ENCODE results near the gene GPR161.

The GPR161 gene

DNA sequence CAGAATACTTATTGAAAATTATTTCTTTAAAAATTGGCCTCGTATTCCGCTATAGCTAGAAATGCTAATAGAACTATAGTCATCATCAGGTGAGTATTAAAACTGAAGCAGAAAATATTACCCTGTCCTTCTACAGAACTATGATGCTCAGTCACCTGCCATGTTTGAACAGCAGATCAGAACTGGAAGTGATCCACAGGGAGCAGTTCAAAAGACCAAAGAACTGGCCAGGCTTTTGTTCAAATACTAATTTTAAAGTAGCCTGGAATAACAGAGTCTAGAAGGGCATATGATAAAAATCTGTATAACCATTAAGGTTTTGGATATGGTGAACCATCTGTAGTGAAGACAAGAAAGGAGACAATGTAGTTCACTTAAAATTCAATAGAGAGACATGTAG is 94.4 kb downstream of the GPR161 start:
- no peak for DNase-seq (ENCODE audit: low spot score)
- Mint-ChIP-seq H3K27me3 (ENCODE audit: low read depth) (no peaks in the 10 kb centered on the region), H3K36me3 (ENCODE audit: low read depth) (peaks cover 13% of the 10 kb centered on the region), H3K4me1 (ENCODE audit: low read depth) (no peaks in the 10 kb centered on the region), H3K4me3 (no peak overlapping the region), H3K9me3 (no peaks in the 10 kb centered on the region), H3K27ac (no peak overlapping the region)

DNA sequence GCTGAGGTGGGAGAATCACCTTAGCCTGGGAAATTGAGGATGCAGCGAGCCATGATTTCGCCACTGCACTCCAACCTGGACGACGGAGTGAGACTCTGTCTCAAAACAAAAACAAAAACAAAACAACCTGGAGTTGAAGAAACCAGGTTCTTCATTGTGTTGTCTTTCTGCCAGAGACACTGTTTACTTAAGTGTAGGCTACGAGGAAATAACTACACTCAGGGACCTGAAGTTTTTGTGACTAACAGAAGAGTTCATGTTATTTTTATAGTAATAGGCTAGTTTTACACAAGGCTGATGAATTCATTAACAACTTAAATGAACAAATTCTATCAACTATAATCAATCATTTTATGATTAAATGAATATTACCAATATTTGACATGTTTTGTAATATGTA is 101.4 kb downstream of the GPR161 start:
- DNase-seq (ENCODE audit: low spot score) = no peak
- no peak overlapping the region for H3K27ac Mint-ChIP-seq
- H3K36me3 Mint-ChIP-seq (ENCODE audit: low read depth) = no peaks in the 10 kb centered on the region
- no peak overlapping the region for H3K4me3 Mint-ChIP-seq
- no peaks in the 10 kb centered on the region for H3K9me3 Mint-ChIP-seq
- no peaks in the 10 kb centered on the region for H3K27me3 Mint-ChIP-seq (ENCODE audit: low read depth)
- H3K4me1 Mint-ChIP-seq (ENCODE audit: low read depth) = no peaks in the 10 kb centered on the region

DNA sequence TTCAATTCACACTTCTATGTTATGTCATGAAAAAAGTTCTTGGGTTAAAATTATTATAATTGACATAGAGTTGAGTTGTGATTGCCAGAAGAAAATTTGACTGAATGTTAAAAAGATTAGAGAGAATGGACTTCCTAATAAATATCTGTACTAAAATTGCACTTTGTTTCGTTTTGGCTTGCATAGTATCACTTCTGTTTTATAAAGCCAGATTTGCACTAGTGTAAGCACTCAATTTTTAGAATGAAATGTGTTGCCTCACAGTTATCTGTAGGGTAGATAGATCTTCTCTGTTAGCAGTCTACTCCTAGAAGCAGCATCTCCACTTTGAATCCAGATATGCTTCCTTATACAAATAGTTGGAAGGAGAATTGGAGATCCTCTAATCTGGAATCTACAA is 104.7 kb downstream of the GPR161 start:
- Mint-ChIP-seq H3K4me3 (no peak overlapping the region), H3K9me3 (no peaks in the 10 kb centered on the region), H3K27ac (no peak overlapping the region), H3K36me3 (ENCODE audit: low read depth) (no peaks in the 10 kb centered on the region), H3K27me3 (ENCODE audit: low read depth) (no peaks in the 10 kb centered on the region), H3K4me1 (ENCODE audit: low read depth) (no peaks in the 10 kb centered on the region)
- DNase-seq (ENCODE audit: low spot score) = no peak

DNA sequence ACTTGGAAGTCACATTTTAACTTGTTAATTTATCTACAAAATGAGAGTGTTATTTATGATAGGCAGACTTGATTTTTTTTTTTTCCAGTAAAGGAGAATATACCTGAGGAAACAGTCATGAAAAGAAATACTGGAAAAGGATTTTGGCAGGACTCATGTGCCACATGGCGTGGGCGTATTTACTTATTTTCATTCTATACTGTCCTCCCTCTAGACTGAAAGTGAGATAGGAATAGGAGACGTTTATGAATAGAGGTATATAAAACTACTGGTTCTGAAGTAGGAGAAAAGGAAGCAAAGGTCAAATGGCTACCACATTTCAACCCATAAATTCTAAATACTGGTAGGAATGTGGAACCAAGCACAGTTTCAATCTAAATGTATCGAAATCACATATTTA is 105.1 kb downstream of the GPR161 start:
- no peaks in the 10 kb centered on the region for H3K36me3 Mint-ChIP-seq (ENCODE audit: low read depth)

DNA sequence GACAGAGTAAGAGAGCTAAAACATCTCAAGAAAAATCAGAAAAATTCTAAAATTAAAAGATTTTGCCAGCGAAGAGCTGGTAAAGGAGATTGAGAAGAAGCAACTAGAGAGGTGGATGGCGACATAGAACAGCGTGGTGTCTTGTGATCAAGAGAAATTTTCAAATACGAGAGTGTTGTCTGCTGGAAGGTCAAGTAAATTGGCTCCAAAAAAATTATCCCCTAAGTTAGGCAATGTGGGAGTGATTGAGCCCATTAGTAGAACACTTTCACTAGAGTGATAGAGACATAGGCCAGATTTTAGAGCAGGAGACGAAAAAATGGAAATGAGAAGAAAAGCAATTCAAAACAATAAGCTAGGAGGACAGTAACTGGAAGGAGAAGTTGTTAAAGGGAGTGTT is 105.5 kb downstream of the GPR161 start:
- H3K4me1 Mint-ChIP-seq (ENCODE audit: low read depth) = no peaks in the 10 kb centered on the region
- H3K27ac Mint-ChIP-seq = no peak overlapping the region
- H3K36me3 Mint-ChIP-seq (ENCODE audit: low read depth) = no peaks in the 10 kb centered on the region
- no peaks in the 10 kb centered on the region for H3K9me3 Mint-ChIP-seq
- H3K4me3 Mint-ChIP-seq = no peak overlapping the region
- DNase-seq (ENCODE audit: low spot score) = no peak
- no peaks in the 10 kb centered on the region for H3K27me3 Mint-ChIP-seq (ENCODE audit: low read depth)

More for the DNA sequence above, 105.1 kb downstream of the GPR161 start:
- DNase-seq (ENCODE audit: low spot score) = no peak
- Mint-ChIP-seq H3K4me3 (no peak overlapping the region), H3K27me3 (ENCODE audit: low read depth) (no peaks in the 10 kb centered on the region), H3K27ac (no peak overlapping the region), H3K9me3 (no peaks in the 10 kb centered on the region), H3K4me1 (ENCODE audit: low read depth) (no peaks in the 10 kb centered on the region)
